ENCODE measurements around the gene ESF1.

- TF ChIP-seq, protein P1, sequence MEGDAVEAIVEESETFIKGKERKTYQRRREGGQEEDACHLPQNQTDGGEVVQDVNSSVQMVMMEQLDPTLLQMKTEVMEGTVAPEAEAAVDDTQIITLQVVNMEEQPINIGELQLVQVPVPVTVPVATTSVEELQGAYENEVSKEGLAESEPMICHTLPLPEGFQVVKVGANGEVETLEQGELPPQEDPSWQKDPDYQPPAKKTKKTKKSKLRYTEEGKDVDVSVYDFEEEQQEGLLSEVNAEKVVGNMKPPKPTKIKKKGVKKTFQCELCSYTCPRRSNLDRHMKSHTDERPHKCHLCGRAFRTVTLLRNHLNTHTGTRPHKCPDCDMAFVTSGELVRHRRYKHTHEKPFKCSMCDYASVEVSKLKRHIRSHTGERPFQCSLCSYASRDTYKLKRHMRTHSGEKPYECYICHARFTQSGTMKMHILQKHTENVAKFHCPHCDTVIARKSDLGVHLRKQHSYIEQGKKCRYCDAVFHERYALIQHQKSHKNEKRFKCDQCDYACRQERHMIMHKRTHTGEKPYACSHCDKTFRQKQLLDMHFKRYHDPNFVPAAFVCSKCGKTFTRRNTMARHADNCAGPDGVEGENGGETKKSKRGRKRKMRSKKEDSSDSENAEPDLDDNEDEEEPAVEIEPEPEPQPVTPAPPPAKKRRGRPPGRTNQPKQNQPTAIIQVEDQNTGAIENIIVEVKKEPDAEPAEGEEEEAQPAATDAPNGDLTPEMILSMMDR (IDR thresholded peaks at IDR 0.05): no peak
- TF ChIP-seq POLR2A (IDR thresholded peaks at IDR 0.05) (no peak), POLR2AphosphoS5 (IDR thresholded peaks at IDR 0.05) (no peak)
Measured at GRCh38 chr20:13677241-13677640, 107.5 kb downstream of the ESF1 start.

Measured in stomach (tissue), 4 donors.